ENCODE results near the gene MYL6B.
A peak's percentile ranks its signal among the peaks of the same experiment; 100 is the strongest.
"Not testable (repeated sequence)": the region's sequence is repeated elsewhere in the genome, so short reads cannot be mapped to it uniquely, and the experiment has no call there.

MYL6B gene

GRCh38 chr12:56154246-56154771 is 1.9 kb downstream of the MYL6B start:
- H3K27ac ChIP-seq, result no peak overlapping the region
- H3K36me3 ChIP-seq (ENCODE audit: control insufficient read depth, insufficient read depth, low read length), result no peaks in the 10 kb centered on the region
- H3K9ac ChIP-seq, result no peak overlapping the region
- TF ChIP-seq CTCF (IDR thresholded peaks at IDR 0.05), result no peak
- no peak overlapping the region for H3K4me3 ChIP-seq (ENCODE audit: low read depth, low read length)
- H3K4me2 ChIP-seq (ENCODE audit: low read length), result no peak overlapping the region
- no peak overlapping the region for H2AFZ ChIP-seq
- peaks cover 21% of the 10 kb centered on the region for H3K4me1 ChIP-seq
- H3K27me3 ChIP-seq (ENCODE audit: control insufficient read depth, insufficient read depth, low read length), result no peaks in the 10 kb centered on the region
- H3K79me2 ChIP-seq, result peaks cover 11% of the 10 kb centered on the region
- no peaks in the 10 kb centered on the region for H3K9me3 ChIP-seq (ENCODE audit: control insufficient read depth, low read length)

GRCh38 chr12:56154818-56155217 is 2.4 kb downstream of the MYL6B start:
- no peaks in the 10 kb centered on the region for H3K27me3 ChIP-seq (ENCODE audit: control insufficient read depth, insufficient read depth, low read length)
- H3K79me2 ChIP-seq, result peaks cover 15% of the 10 kb centered on the region
- H3K9me3 ChIP-seq (ENCODE audit: control insufficient read depth, low read length), result no peaks in the 10 kb centered on the region
- H3K4me2 ChIP-seq (ENCODE audit: low read length), result no peak overlapping the region
- H2AFZ ChIP-seq, result no peak overlapping the region
- H3K4me3 ChIP-seq (ENCODE audit: low read depth, low read length), result no peak overlapping the region
- H3K27ac ChIP-seq, result no peak overlapping the region
- peaks cover 26% of the 10 kb centered on the region for H3K4me1 ChIP-seq
- no peak for TF ChIP-seq CTCF (IDR thresholded peaks at IDR 0.05)
- H3K9ac ChIP-seq, result no peak overlapping the region
- H3K36me3 ChIP-seq (ENCODE audit: control insufficient read depth, insufficient read depth, low read length), result no peaks in the 10 kb centered on the region

GRCh38 chr12:56155256-56155845 is 3.0 kb downstream of the MYL6B start:
- Histone ChIP-seq H3K9ac (no peak overlapping the region), H3K27ac (no peak overlapping the region), H2AFZ (no peak overlapping the region), H3K36me3 (ENCODE audit: control insufficient read depth, insufficient read depth, low read length) (no peaks in the 10 kb centered on the region), H3K4me3 (ENCODE audit: low read depth, low read length) (no peak overlapping the region), H3K79me2 (peaks cover 20% of the 10 kb centered on the region), H3K4me2 (ENCODE audit: low read length) (no peak overlapping the region), H3K27me3 (ENCODE audit: control insufficient read depth, insufficient read depth, low read length) (no peaks in the 10 kb centered on the region), H3K9me3 (ENCODE audit: control insufficient read depth, low read length) (no peaks in the 10 kb centered on the region), H3K4me1 (peaks cover 31% of the 10 kb centered on the region)
- no peak for TF ChIP-seq CTCF (IDR thresholded peaks at IDR 0.05)

- H3K9me3 ChIP-seq (ENCODE audit: control insufficient read depth, low read length); H3K27me3 ChIP-seq (ENCODE audit: control insufficient read depth, insufficient read depth, low read length); H3K36me3 ChIP-seq (ENCODE audit: control insufficient read depth, insufficient read depth, low read length); H3K9ac ChIP-seq: not testable (repeated sequence)
- H3K4me3 ChIP-seq (ENCODE audit: low read depth, low read length), result peak overlapping the region; percentile 100
- peak overlapping the region; percentile 99 for H3K27ac ChIP-seq
- H3K79me2 ChIP-seq, result peaks cover 22% of the 10 kb centered on the region
- H3K4me2 ChIP-seq (ENCODE audit: low read length), result peak overlapping the region; percentile 80
- H2AFZ ChIP-seq, result peak overlapping the region; percentile 85
- H3K4me1 ChIP-seq, result peaks cover 34% of the 10 kb centered on the region
Observed at GRCh38 chr12:56156464-56157200, 4.2 kb downstream of the MYL6B start.

- Histone ChIP-seq H3K9ac (peak overlapping the region; percentile 5), H3K4me1 (peaks cover 32% of the 10 kb centered on the region), H3K27me3 (ENCODE audit: control insufficient read depth, insufficient read depth, low read length) (no peaks in the 10 kb centered on the region), H3K27ac (peak overlapping the region; percentile 99), H2AFZ (peak overlapping the region; percentile 85), H3K79me2 (peaks cover 22% of the 10 kb centered on the region), H3K9me3 (ENCODE audit: control insufficient read depth, low read length) (no peaks in the 10 kb centered on the region), H3K36me3 (ENCODE audit: control insufficient read depth, insufficient read depth, low read length) (no peaks in the 10 kb centered on the region), H3K4me3 (ENCODE audit: low read depth, low read length) (peak overlapping the region; percentile 100), H3K4me2 (ENCODE audit: low read length) (peak overlapping the region; percentile 80)
- TF ChIP-seq CTCF (IDR thresholded peaks at IDR 0.05), result peak; percentile 85
Observed at GRCh38 chr12:56157201-56158028, 5.0 kb downstream of the MYL6B start.

All from parathyroid adenoma (tissue), 2 donors.